ENCODE measurements around the gene TBX6.
A peak's percentile ranks its signal among the peaks of the same experiment; 100 is the strongest.
"Not testable (repeated sequence)": the region's sequence is repeated elsewhere in the genome, so short reads cannot be mapped to it uniquely, and the experiment has no call there.

Gene TBX6

DNA sequence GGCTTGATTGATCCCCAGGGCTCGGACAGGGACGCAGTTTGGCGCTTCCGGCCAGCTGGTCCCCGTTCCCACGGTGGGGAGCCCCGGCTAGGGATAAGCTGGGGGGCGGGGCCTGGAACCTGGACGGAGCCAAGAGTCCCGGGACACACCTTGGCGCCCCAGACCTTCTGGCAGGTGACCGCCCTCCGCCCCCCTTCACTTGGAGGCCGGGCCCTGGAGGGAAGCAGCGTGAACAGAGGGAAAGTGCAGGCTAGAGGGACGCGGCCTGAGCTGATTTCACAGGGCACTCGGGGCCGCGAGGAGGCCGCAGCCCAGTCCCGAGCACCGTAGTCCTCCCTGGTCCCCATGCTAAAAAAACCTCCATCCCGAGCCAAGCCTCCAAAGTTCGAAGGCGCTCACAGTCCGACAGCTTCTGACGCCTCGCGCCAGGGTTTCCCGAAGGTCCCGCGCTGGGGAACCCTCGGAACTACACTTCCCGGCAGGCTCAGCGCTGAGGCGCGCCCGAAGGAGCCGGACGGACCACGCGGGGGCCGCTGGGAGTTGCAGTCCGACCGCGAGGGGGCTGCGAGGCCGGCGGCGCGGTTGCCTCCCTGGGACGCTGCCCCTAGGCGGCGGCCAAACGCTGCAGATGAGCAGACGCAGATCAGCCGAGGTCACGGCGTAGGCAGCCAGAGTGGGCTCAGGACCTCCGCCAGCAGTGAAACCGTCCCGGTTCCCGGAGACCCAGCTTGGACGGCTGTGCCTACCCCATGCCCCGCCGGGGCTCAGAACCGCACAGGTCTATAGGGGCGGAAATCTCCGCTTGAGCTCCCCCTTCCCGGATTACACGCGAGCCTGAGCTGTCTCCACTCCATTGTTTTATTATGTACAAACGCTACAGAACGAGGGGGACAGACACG, at the start of gene TBX6:
Gene TBX6 (minus strand): TSS at position 451 of the 899 bp plus-strand sequence. CDS start 731 bp downstream, outside the sequence.
- DNase-seq (ENCODE audit: low spot score): peak; percentile 91

GRCh38 chr16:30139583-30140481, 48.1 kb upstream of the TBX6 start:
- DNase-seq (ENCODE audit: low spot score): no peak

DNA sequence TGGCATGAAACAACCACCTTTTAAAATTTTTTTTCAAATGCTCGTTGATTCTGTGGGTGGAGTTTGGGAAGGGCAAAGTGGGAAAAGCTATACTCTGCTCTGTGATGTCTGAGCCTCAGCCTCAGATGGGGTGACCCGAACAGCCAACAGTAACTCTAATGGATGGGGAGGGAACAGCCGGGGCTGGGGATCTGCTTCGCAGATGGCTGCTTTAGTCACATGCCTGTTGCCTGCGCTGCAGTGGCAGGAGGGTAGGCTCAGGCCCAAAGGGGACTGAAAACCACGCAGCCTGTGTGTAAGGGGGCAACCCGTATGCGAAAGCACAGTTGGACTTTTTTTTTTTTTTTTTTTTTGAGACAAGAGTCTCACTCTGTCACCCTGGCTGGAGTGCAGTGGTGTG, 46.2 kb upstream of the TBX6 start:
- no peak for DNase-seq (ENCODE audit: low spot score)

GRCh38 chr16:30136971-30137605, 45.4 kb upstream of the TBX6 start:
- DNase-seq (ENCODE audit: low spot score): no peak

DNA sequence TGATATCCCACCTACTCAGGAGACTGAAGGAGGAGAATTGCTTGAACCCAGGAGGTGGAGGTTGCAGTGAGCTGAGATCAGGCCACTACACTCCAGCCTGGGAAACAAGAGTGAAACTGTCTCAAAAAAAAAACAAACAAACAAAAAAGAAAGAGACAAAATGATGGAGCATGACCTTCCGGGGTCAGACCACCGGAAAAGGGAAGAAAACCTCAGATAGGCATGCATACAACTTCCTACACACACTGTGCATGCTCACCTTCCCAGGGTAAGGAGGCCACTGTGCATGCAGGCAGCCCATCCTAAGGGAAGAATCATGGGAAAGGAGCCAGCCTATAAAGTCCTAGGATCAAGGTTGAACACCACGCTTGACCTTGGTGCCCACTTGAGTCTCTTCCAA, 40.9 kb upstream of the TBX6 start:
- DNase-seq (ENCODE audit: low spot score): no peak

- no peak for DNase-seq (ENCODE audit: low spot score)
Observed at GRCh38 chr16:30131869-30132475, 40.2 kb upstream of the TBX6 start.

- no peak for DNase-seq (ENCODE audit: low spot score)
Observed at GRCh38 chr16:30127993-30128392, 36.3 kb upstream of the TBX6 start.

- not testable (repeated sequence) for DNase-seq (ENCODE audit: low spot score)
Observed at GRCh38 chr16:30125690-30126089, 34.0 kb upstream of the TBX6 start.

DNA sequence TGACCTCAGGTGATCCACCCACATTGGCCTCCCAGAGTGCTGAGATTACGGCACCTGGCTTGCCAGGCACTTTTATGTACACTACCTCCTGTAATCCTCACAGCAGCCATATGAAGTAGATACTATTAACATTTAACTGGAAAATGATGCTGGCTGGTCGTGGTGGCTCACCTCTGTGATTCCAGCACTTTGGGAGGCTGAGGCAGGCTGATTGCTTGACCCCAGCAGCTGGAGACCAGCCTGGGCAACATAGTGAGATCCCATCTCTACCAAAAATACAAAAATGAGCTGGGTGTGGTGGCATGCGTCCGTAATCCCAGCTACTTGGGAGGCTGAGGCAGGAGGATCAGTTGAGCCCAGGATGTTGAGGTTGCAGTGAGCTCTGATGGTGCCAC, 33.3 kb upstream of the TBX6 start:
- DNase-seq (ENCODE audit: low spot score): no peak

- DNase-seq (ENCODE audit: low spot score): no peak
Observed at GRCh38 chr16:30122604-30123160, 31.0 kb upstream of the TBX6 start.

GRCh38 chr16:30121741-30122571, 30.2 kb upstream of the TBX6 start:
- no peak for DNase-seq (ENCODE audit: low spot score)

- DNase-seq (ENCODE audit: low spot score): no peak
Observed at GRCh38 chr16:30120340-30121105, 28.8 kb upstream of the TBX6 start.

DNA sequence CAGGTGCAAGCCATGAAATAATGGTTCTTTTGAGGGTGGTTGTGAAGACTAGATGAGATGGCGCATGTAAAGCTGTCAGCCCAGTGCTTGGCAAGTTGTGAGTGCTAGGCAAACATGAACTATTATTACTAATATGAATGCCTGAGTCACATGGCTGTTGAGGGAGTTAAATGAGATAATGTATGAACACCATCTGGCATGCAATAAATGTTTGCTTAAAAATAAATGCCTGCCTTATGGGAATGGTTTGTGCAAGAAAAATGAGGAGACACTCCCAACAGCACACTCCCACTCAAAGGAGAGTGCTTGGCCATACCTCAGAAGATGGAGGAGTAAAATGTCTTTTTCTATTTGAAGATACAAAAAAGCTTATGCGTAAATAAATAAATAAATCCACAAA, 27.7 kb upstream of the TBX6 start:
- no peak for DNase-seq (ENCODE audit: low spot score)

DNA sequence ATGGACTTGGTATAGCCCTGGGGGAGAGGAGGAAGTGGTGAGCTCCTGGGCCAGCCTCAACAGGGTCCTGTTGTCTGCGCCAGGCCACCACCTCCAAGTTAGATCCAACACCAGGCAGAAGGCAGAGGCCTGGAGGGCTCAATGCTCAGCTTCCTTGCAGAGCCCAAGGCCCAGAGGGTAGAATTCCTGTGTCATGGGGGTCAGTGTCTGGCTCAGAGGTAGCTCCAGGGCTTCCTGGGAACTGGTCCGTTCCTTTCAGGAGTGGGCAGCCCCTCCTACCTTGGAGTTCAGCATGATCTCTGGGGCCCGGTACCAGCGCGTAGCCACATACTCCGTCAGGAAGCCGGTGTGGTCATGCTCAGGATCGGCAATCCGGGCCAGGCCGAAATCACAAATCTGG, 26.0 kb upstream of the TBX6 start:
- DNase-seq (ENCODE audit: low spot score): no peak

DNA sequence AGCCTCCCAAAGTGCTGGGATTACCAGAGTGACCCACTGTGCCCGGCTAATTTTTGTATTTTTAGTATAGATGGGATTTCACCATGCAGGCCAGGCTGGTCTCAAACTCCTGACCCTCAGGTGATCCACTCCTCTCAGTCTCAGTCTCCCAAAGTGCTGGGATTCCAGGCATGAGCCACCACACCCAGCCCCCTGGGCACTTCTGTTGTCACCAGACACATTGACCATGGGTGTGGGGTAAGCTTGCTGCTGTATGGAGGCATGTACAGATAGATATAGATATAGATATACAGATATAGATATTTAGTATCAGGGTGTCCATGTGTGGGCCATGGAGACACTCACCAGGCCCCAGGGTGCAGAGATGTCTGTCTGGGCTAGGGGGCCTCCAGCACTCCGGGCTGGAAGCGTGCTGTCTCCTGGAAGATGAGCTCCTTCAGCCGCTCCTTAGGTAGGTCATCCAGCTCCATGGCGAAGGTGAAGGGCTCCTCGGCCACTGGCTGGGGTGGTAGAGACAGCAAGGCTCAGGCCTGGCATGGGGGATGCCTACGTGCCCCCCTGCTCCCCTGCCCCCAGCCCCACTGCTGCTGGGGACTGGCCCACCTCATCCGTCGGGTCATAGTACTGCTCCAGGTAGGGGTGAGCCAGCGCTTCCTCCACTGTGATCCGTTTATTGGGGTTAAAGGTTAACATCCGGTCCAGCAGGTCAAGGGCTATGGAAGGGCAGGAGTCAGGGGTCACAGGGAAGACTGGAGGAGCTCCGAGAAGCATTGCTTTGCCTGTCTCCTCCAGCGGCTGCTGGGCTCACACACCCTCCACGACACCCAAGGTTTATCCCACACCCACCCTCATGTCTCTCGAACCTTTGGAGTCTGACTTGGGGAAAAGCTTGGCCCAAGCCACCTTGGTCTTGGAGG, 24.8 kb upstream of the TBX6 start:
- DNase-seq (ENCODE audit: low spot score): no peak

DNA sequence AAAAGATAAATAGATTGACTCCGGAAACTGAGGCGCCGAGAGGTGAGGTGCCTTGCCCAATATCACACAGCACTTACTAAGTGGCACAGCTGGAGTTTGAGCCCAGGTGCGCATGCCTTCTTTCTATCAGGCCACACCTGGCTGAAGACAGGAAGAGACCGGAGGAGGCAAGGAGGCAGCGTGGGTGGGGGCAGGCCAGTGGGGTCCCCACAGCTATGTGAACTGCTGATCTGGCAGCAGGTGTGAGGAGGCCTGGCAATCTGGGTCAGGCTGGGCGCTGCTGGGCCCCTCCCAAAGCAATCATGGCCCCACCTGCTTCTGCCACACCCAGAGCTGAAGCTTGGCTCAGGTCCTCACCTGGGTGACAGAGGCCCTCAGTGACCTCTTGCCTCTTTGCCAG, 23.5 kb upstream of the TBX6 start:
- DNase-seq (ENCODE audit: low spot score): no peak

DNA sequence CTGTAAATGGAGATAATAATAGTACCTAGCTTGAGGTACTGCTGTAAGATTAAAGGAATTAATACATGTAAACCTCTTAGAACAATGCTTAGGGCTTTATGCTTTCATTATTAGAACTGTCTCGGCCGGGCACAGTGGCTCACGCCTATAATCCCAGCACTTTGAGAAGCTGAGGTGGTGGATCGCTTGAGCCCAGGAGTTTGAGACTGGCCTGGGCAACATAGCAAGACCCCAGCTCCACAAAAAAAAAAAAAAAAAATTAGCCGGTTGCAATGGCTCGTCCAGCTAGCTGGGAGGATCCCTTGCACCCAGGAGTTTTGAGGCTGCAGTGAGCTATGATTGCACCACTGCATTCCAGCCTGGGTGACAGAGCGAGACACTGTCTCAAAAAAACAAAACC, 23.1 kb upstream of the TBX6 start:
- not testable (repeated sequence) for DNase-seq (ENCODE audit: low spot score)

DNA sequence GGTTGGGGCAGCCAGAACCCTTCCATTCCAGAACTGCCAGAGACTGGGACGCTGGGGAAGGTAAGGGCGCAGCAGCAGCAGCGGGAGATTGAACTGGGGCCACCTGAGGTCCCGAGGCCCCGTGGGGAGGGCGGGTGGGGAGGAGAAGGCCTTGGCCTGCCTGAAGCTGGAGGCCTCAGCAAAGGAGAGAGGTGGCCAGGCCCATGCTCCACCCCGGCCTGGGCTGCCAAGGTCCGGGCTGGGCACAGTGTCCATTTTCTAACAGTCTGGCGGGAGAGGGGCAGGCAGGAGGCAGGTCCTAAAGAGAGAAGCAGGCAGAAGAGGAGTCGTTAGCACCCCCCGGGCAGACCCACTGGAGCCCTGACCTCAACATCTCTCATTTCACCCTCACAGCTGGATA, 22.7 kb upstream of the TBX6 start:
- no peak for DNase-seq (ENCODE audit: low spot score)
